ENCODE results near the gene PRRG2. TPM values are rescaled to one million over a fixed set of nuclear protein-coding genes. Genes with fewer than 3 reads are reported as not detected.
A peak's percentile ranks its signal among the peaks of the same experiment; 100 is the strongest.
"Not testable (repeated sequence)": the region's sequence is repeated elsewhere in the genome, so short reads cannot be mapped to it uniquely, and the experiment has no call there.

Gene PRRG2
- total RNA-seq, 6 experiments from 2014 or later = 2.5 to 5.9 (median 3.1) TPM

GRCh38 chr19:49615861-49616260 is 34.7 kb downstream of the PRRG2 start:
- DNase-seq (no peak), ATAC-seq (no peak)
- intact Hi-C loops (cut with DNase I) = no loop called here
- H3K27me3 ChIP-seq = no peaks in the 10 kb centered on the region
- H3K36me3 ChIP-seq = peaks cover 0 to 28% (median 11%) of the 10 kb centered on the region in 4 donors
- H3K4me3 ChIP-seq = no peak overlapping the region
- 96% methylated on average over 4 of the region's 23 CpGs for WGBS (ENCODE audit: insufficient coverage, low coverage, low lambda C conversion rate, missing lambda C conversion rate)
- TF ChIP-seq, protein P1, sequence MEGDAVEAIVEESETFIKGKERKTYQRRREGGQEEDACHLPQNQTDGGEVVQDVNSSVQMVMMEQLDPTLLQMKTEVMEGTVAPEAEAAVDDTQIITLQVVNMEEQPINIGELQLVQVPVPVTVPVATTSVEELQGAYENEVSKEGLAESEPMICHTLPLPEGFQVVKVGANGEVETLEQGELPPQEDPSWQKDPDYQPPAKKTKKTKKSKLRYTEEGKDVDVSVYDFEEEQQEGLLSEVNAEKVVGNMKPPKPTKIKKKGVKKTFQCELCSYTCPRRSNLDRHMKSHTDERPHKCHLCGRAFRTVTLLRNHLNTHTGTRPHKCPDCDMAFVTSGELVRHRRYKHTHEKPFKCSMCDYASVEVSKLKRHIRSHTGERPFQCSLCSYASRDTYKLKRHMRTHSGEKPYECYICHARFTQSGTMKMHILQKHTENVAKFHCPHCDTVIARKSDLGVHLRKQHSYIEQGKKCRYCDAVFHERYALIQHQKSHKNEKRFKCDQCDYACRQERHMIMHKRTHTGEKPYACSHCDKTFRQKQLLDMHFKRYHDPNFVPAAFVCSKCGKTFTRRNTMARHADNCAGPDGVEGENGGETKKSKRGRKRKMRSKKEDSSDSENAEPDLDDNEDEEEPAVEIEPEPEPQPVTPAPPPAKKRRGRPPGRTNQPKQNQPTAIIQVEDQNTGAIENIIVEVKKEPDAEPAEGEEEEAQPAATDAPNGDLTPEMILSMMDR (IDR thresholded peaks at IDR 0.05) = no peak
- TF ChIP-seq POLR2A (IDR thresholded peaks at IDR 0.05) = no peak
- H3K9me3 ChIP-seq = no peaks in the 10 kb centered on the region
- no peaks in the 10 kb centered on the region for H3K4me1 ChIP-seq
- H3K27ac ChIP-seq = no peak overlapping the region

- no peak for ATAC-seq
- Histone ChIP-seq H3K4me3 (no peak overlapping the region), H3K4me1 (no peaks in the 10 kb centered on the region), H3K27ac (no peak overlapping the region), H3K36me3 (peaks cover 0 to 30% (median 11%) of the 10 kb centered on the region in 4 donors), H3K27me3 (no peaks in the 10 kb centered on the region), H3K9me3 (no peaks in the 10 kb centered on the region)
- intact Hi-C loops (cut with DNase I) = no loop called here
- no peak for DNase-seq
- WGBS (ENCODE audit: insufficient coverage, low coverage, low lambda C conversion rate, missing lambda C conversion rate) = 100% methylated on average over 4 of the region's 7 CpGs
- TF ChIP-seq POLR2A (IDR thresholded peaks at IDR 0.05) = no peak
- TF ChIP-seq, protein P1 (IDR thresholded peaks at IDR 0.05) = no peak
Observed at GRCh38 chr19:49616532-49616931, 35.4 kb downstream of the PRRG2 start.

GRCh38 chr19:49616945-49617344 is 35.8 kb downstream of the PRRG2 start:
- Histone ChIP-seq H3K27me3 (no peaks in the 10 kb centered on the region), H3K27ac (no peak overlapping the region), H3K36me3 (peaks cover 0 to 32% (median 11%) of the 10 kb centered on the region in 4 donors), H3K4me1 (no peaks in the 10 kb centered on the region), H3K4me3 (no peak overlapping the region), H3K9me3 (no peaks in the 10 kb centered on the region)
- ATAC-seq = no peak
- intact Hi-C loops (cut with DNase I) = no loop called here
- 73% methylated on average over 5 of the region's 7 CpGs for WGBS (ENCODE audit: insufficient coverage, low coverage, low lambda C conversion rate, missing lambda C conversion rate)
- no peak for DNase-seq
- TF ChIP-seq, protein P1 (IDR thresholded peaks at IDR 0.05) = no peak
- TF ChIP-seq POLR2A (IDR thresholded peaks at IDR 0.05) = no peak

DNA sequence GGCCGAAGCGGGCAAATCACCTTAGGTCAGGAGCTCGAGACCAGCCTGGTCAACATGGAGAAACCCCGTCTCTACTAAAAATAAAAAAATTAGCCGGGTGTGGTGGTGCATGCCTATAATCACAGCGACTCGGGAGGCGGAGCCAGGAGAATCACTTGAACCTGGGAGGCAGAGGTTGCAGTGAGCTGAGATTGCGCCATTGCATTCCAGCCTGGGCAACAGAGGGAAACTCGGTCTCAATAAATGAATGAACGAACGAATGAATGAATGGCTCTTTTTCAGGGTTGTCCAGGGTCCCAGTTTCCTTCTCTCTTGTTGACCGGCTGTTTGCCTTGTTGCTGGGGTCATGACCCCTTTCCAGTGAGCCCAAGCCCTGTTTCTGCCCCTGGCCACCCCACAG is 36.7 kb downstream of the PRRG2 start:
- H3K9me3 ChIP-seq; H3K4me3 ChIP-seq; H3K4me1 ChIP-seq; ATAC-seq; intact Hi-C loops (cut with DNase I); DNase-seq; H3K27me3 ChIP-seq; H3K27ac ChIP-seq: not testable (repeated sequence)
- peaks cover 0 to 32% (median 11%) of the 10 kb centered on the region in 4 donors for H3K36me3 ChIP-seq
- WGBS (ENCODE audit: insufficient coverage, low coverage, low lambda C conversion rate, missing lambda C conversion rate) = 95% methylated on average over 9 of the region's 13 CpGs

GRCh38 chr19:49624967-49625910 is 44.1 kb downstream of the PRRG2 start:
- TF ChIP-seq, protein P1 (IDR thresholded peaks at IDR 0.05) = no peak
- TF ChIP-seq POLR2A (IDR thresholded peaks at IDR 0.05) = no peak
- 91% methylated on average over 11 of the region's 27 CpGs for WGBS (ENCODE audit: insufficient coverage, low coverage, low lambda C conversion rate, missing lambda C conversion rate)
- H3K36me3 ChIP-seq = peaks cover 0 to 15% (median 0%) of the 10 kb centered on the region in 4 donors
- ATAC-seq (peak in 2 of 4 donors; percentile 22 to 25), DNase-seq (no peak)
- H3K4me3 ChIP-seq = no peak overlapping the region
- no peaks in the 10 kb centered on the region for H3K27me3 ChIP-seq
- intact Hi-C loops (cut with DNase I) = no loop called here
- no peaks in the 10 kb centered on the region for H3K4me1 ChIP-seq
- H3K9me3 ChIP-seq = no peaks in the 10 kb centered on the region
- H3K27ac ChIP-seq = no peak overlapping the region
